Testis (tissue), 2 donors: ENCODE data around the gene MAPKAPK3.

ENCODE experiments used
- POLR2A ChIP-seq: fragments of 450-650 bp; IDR thresholded peaks from one replicate; pipeline ENCODE4 v1.6.1; 2017; ENCODE audit warnings: antibody characterized with exemption, mild to moderate bottlenecking, moderate library complexity
- TF ChIP-seq, protein P1 (sequence below), 3 experiments: fragments of 450-650 bp in 2 of 3; fragments of 200-600 bp in 1 of 3; sonication (generic) in 1 of 3; IDR thresholded peaks; one replicate each; pipeline ENCODE4 v1.5.1; 2016 to 2019; ENCODE audit warnings: antibody characterized with exemption in 3 of 3, mild to moderate bottlenecking in 2 of 3, moderate library complexity in 1 of 3

- TF ChIP-seq, protein P1, sequence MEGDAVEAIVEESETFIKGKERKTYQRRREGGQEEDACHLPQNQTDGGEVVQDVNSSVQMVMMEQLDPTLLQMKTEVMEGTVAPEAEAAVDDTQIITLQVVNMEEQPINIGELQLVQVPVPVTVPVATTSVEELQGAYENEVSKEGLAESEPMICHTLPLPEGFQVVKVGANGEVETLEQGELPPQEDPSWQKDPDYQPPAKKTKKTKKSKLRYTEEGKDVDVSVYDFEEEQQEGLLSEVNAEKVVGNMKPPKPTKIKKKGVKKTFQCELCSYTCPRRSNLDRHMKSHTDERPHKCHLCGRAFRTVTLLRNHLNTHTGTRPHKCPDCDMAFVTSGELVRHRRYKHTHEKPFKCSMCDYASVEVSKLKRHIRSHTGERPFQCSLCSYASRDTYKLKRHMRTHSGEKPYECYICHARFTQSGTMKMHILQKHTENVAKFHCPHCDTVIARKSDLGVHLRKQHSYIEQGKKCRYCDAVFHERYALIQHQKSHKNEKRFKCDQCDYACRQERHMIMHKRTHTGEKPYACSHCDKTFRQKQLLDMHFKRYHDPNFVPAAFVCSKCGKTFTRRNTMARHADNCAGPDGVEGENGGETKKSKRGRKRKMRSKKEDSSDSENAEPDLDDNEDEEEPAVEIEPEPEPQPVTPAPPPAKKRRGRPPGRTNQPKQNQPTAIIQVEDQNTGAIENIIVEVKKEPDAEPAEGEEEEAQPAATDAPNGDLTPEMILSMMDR (IDR thresholded peaks at IDR 0.05) = no peak
- no peak for TF ChIP-seq POLR2A
Measured at GRCh38 chr3:50609763-50610085, 7.2 kb upstream of the MAPKAPK3 start.
